Prostate gland (tissue), 2 donors: ENCODE measurements around the gene RBM14. TPM values are rescaled to one million over a fixed set of nuclear protein-coding genes. Genes with fewer than 3 reads are reported as not detected.
"Not testable (repeated sequence)": the region's sequence is repeated elsewhere in the genome, so short reads cannot be mapped to it uniquely, and the experiment has no call there.

Experiments used
- DNase-seq: peaks from one replicate; pipeline ENCODE4 v3.0.0-alpha.2; 2019; ENCODE audit warnings: low spot score
- H3K27ac ChIP-seq, 2 donors: fragments of 200-600 bp; sonication (generic); 2 replicates each; pipeline ENCODE4 v1.5.1; 2017 to 2019
- H3K27me3 ChIP-seq: fragments of 200-600 bp; sonication (generic); replicated peaks from 2 replicates; pipeline ENCODE4 v1.5.1; 2019; ENCODE audit not compliant: insufficient read depth
- H3K36me3 ChIP-seq, 2 donors: fragments of 200-600 bp; sonication (generic); 1 replicate in 1 of 2; 2 replicates in 1 of 2; pipeline versions ENCODE4 v1.5.1 to v1.8.1; 2017 to 2019
- H3K4me1 ChIP-seq: fragments of 200-600 bp; sonication (generic); replicated peaks from 2 replicates; pipeline ENCODE4 v1.5.1; 2019
- H3K4me3 ChIP-seq, 2 donors: fragments of 200-600 bp; sonication (generic); 2 replicates each; pipeline ENCODE4 v1.5.1; 2017 to 2019
- H3K9me3 ChIP-seq: fragments of 200-600 bp; sonication (generic); 2 replicates; pipeline ENCODE4 v1.5.1; 2017
- CTCF ChIP-seq, 4 experiments: fragments of 200-600 bp in 2 of 4; fragments of 450-650 bp in 2 of 4; sonication (generic) in 2 of 4; IDR thresholded peaks; 1 replicate in 3 of 4; 2 replicates in 1 of 4; pipeline ENCODE4 v1.5.1; 2016 to 2019; ENCODE audit warnings: antibody characterized with exemption in 4 of 4, mild to moderate bottlenecking in 2 of 4, moderate library complexity in 2 of 4
- POLR2A ChIP-seq: fragments of 450-650 bp; IDR thresholded peaks from one replicate; pipeline ENCODE4 v1.6.1; 2016; ENCODE audit warnings: antibody characterized with exemption, mild to moderate bottlenecking
- POLR2AphosphoS5 ChIP-seq: sonication (generic); formaldehyde crosslinking; IDR thresholded peaks from one replicate; pipeline ENCODE4 v1.6.1; 2017; ENCODE audit warnings: antibody characterized with exemption
- WGBS: methylation state at CpG from one replicate; pipeline ENCODE4 v1.1.5; 2018; 5-methylcytosine and 5-hydroxymethylcytosine counted together
- intact Hi-C: fragments of 100-400 bp; cut with DNase I; formaldehyde crosslinking; loops from one replicate; pipeline ENCODE4 v1.14.2; 2022
- total RNA-seq, 2 donors: library from RNA; depleted of rRNA; stranded (reverse); fragments of >200 nt; gene quantifications; one replicate each; pipeline ENCODE4 v1.1.0, GENCODE V29; 2016

Gene RBM14
- total RNA-seq, 2 donors from 2014 or later = 45.9 to 98.8 TPM

GRCh38 chr11:66586136-66586535 is 30.3 kb upstream of the RBM14 start:
- intact Hi-C loops = no loop called here
- TF ChIP-seq POLR2A (no peak), POLR2AphosphoS5 (no peak), CTCF (IDR thresholded peaks at IDR 0.05) (no peak)
- Histone ChIP-seq H3K27me3 (no peaks in the 10 kb centered on the region), H3K9me3 (no peaks in the 10 kb centered on the region), H3K36me3 (no peaks in the 10 kb centered on the region), H3K4me1 (no peaks in the 10 kb centered on the region), H3K27ac (no peak overlapping the region), H3K4me3 (no peak overlapping the region)
- WGBS = 67% methylated on average over 2 of the region's 2 CpGs
- no peak for DNase-seq

GRCh38 chr11:66589315-66589714 is 27.1 kb upstream of the RBM14 start:
- intact Hi-C loops, H3K27me3 ChIP-seq, H3K4me3 ChIP-seq, H3K27ac ChIP-seq, H3K36me3 ChIP-seq, DNase-seq, H3K9me3 ChIP-seq, H3K4me1 ChIP-seq: not testable (repeated sequence)
- 70% methylated on average over 2 of the region's 2 CpGs for WGBS

- Histone ChIP-seq H3K36me3 (no peaks in the 10 kb centered on the region), H3K27ac (no peak overlapping the region), H3K4me3 (no peak overlapping the region), H3K9me3 (no peaks in the 10 kb centered on the region), H3K4me1 (peaks cover 7% of the 10 kb centered on the region), H3K27me3 (no peaks in the 10 kb centered on the region)
- 96% methylated on average over 7 of the region's 7 CpGs for WGBS
- DNase-seq = no peak
- intact Hi-C loops = loop anchor here (5.0 kb wide), 1 partner anchor 87 kb away; the partner anchor contains the start of gene RBM4B
- no peak for TF ChIP-seq POLR2AphosphoS5
- no peak for TF ChIP-seq POLR2A
- no peak for TF ChIP-seq CTCF (IDR thresholded peaks at IDR 0.05)
Measured at GRCh38 chr11:66589996-66590675, 26.3 kb upstream of the RBM14 start.

- Histone ChIP-seq H3K4me1 (peaks cover 8% of the 10 kb centered on the region), H3K27me3 (no peaks in the 10 kb centered on the region), H3K4me3 (no peak overlapping the region), H3K36me3 (no peaks in the 10 kb centered on the region), H3K27ac (no peak overlapping the region), H3K9me3 (no peaks in the 10 kb centered on the region)
- no peak for DNase-seq
- TF ChIP-seq POLR2AphosphoS5 = no peak
- 92% methylated on average over 2 of the region's 2 CpGs for WGBS
- intact Hi-C loops = loop anchor here (5.0 kb wide), 1 partner anchor 86 kb away; the partner anchor contains the start of gene RBM4B
Measured at GRCh38 chr11:66591175-66591574, 25.3 kb upstream of the RBM14 start.

- 18% methylated on average over 56 of the region's 68 CpGs for whole genome bisulfite sequencing
- Histone ChIP-seq H3K36me3 (no peaks in the 10 kb centered on the region), H3K27ac (peak within 1 kb of the TSS; percentile 80 to 83), H3K4me1 (peaks cover 8% of the 10 kb centered on the region), H3K4me3 (peak within 1 kb of the TSS; percentile 60 to 66), H3K9me3 (no peaks in the 10 kb centered on the region), H3K27me3 (no peaks in the 10 kb centered on the region)
- intact Hi-C loops = loop anchor here (5.0 kb wide), 1 partner anchor 85 kb away; the partner anchor contains the start of gene RBM4B
- peak; percentile 97 for DNase-seq
- TF ChIP-seq POLR2AphosphoS5 (peak; percentile 99), POLR2A (peak; percentile 93), CTCF (IDR thresholded peaks at IDR 0.05) (peak; percentile 57 to 88 (median 72))
Measured at GRCh38 chr11:66592457-66593302, 23.8 kb upstream of the RBM14 start, which contains the start of the genes CCDC87 and CCS. Gene CCDC87 (minus strand): TSS chr11:66593063. CDS start chr11:66593015, 48 bp downstream. Gene CCS (plus strand): TSS chr11:66593185. CDS start chr11:66593262, 77 bp downstream.
